ENCODE measurements around the gene EXOC4. TPM values are rescaled to one million over a fixed set of nuclear protein-coding genes. Genes with fewer than 3 reads are reported as not detected.
"Not testable (repeated sequence)": the region's sequence is repeated elsewhere in the genome, so short reads cannot be mapped to it uniquely, and the experiment has no call there.

EXOC4 gene
- total RNA-seq, 4 donors from 2014 or later = 36.9 to 78.0 (median 52.2) TPM

DNA sequence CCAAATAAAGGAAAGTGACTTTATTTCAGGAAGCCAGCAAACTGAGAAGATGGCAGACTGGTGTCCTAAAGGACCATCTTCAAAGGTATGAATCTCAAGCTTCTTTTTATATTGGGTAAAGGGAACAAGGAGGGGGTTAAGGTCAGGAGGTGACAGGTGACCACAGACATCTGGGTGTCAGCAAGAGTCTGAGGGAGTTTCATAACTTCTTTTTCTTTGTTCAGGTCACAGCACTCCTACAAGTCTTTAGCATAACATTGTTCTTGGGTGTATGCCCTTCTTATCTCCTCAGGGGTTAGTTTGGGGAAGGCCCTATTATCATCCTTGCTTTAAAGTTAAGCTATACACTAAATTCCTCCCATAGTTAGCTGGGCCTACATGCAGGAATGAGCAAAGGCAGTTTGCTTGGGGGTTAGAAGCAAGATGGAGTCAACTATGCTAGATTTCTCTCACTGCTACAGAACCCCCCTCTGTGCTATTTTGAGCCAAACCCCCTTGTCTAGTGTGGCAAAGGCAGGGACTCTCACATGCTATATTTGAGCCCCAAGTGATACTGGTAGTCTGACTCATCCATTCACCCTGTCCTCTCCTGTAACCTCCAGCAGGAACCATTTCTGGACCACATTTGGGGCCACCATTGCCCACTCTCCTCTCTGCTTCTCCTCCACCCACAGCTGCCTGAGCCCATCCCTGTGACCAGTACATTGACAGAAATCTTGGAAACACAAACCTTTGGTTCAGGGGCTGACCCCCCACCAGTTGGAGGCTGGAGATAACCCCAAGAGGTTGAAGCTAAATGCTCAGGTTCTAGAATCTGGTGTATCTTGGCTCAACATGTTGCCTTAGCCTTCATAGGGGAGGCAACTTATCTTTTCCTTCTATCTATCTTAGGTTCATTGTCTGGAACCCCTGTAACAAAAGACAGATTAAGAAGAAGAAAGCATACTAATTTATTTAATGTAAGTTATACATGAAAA is 818.8 kb downstream of the EXOC4 start:
- in situ Hi-C loops (cut with MboI; ENCODE audit: low sequenced_read_pairs in 4 of 4) = no loop called here
- Histone ChIP-seq H3K4me3 (no peak overlapping the region), H3K27ac (no peak overlapping the region), H3K9me3 (no peaks in the 10 kb centered on the region), H3K27me3 (no peaks in the 10 kb centered on the region), H3K4me1 (no peaks in the 10 kb centered on the region), H3K36me3 (no peaks in the 10 kb centered on the region)
- no peak for DNase-seq
- intact Hi-C loops (cut with DNase I; ENCODE audit: low total_unique reads) = no loop called here
- TF ChIP-seq, protein P1, sequence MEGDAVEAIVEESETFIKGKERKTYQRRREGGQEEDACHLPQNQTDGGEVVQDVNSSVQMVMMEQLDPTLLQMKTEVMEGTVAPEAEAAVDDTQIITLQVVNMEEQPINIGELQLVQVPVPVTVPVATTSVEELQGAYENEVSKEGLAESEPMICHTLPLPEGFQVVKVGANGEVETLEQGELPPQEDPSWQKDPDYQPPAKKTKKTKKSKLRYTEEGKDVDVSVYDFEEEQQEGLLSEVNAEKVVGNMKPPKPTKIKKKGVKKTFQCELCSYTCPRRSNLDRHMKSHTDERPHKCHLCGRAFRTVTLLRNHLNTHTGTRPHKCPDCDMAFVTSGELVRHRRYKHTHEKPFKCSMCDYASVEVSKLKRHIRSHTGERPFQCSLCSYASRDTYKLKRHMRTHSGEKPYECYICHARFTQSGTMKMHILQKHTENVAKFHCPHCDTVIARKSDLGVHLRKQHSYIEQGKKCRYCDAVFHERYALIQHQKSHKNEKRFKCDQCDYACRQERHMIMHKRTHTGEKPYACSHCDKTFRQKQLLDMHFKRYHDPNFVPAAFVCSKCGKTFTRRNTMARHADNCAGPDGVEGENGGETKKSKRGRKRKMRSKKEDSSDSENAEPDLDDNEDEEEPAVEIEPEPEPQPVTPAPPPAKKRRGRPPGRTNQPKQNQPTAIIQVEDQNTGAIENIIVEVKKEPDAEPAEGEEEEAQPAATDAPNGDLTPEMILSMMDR (IDR thresholded peaks at IDR 0.05 in 4 of 5, conservative IDR thresholded peaks at IDR 0.05 in 1 of 5) = no peak
- no peak for TF ChIP-seq POLR2A (IDR thresholded peaks at IDR 0.05)
- ATAC-seq = no peak

DNA sequence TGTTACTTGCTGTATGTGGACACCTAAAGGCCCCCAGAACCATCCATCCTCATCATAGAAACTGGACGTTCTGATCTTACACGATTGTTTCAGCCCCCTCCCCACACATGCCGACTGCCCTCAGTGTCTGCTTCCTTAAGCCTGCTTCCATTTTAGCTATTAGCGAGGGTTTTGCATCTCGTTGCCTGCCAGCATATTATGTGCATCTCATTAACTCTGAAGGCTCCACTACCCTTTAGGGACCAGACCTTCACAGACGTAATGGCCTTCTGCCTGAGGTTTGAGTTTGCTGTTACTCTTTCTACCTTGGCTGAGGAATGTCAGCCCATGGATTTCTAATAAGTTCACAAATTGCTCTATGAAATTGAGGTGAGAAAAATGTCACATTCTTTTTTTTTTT is 820.4 kb downstream of the EXOC4 start:
- ATAC-seq (no peak), DNase-seq (no peak)
- Histone ChIP-seq H3K27me3 (no peaks in the 10 kb centered on the region), H3K4me3 (no peak overlapping the region), H3K4me1 (no peaks in the 10 kb centered on the region), H3K9me3 (no peaks in the 10 kb centered on the region), H3K36me3 (no peaks in the 10 kb centered on the region), H3K27ac (no peak overlapping the region)
- no peak for TF ChIP-seq POLR2A (IDR thresholded peaks at IDR 0.05)
- TF ChIP-seq, protein P1 (IDR thresholded peaks at IDR 0.05 in 4 of 5, conservative IDR thresholded peaks at IDR 0.05 in 1 of 5) = no peak
- in situ Hi-C loops (cut with MboI; ENCODE audit: low sequenced_read_pairs in 4 of 4) (no loop called here), intact Hi-C loops (cut with DNase I; ENCODE audit: low total_unique reads) (no loop called here)

DNA sequence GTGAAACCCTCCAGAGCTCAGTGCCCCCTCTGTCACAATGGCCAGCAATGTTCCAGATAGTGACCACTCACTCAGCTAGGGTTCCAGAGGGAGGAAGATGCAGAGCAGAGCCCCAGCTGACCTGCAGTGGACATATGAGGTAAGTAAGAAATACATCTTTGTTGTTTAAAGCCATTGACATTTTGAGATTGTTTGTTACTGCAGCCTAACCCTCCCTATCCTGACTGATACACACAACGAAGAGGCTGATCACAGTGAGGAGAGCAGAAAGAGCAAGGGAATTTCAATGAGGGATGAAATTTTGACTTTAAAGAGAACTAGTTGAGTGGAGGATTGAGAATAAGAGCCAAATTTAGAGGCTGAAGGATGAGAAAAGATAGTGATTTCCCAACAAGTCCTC is 822.9 kb downstream of the EXOC4 start:
- no peaks in the 10 kb centered on the region for H3K9me3 ChIP-seq
- intact Hi-C loops (cut with DNase I; ENCODE audit: low total_unique reads) (no loop called here), in situ Hi-C loops (cut with MboI; ENCODE audit: low sequenced_read_pairs in 4 of 4) (no loop called here)
- TF ChIP-seq POLR2A (IDR thresholded peaks at IDR 0.05) = no peak
- TF ChIP-seq, protein P1 (IDR thresholded peaks at IDR 0.05 in 4 of 5, conservative IDR thresholded peaks at IDR 0.05 in 1 of 5) = no peak
- no peaks in the 10 kb centered on the region for H3K4me1 ChIP-seq
- H3K4me3 ChIP-seq = no peak overlapping the region
- H3K27me3 ChIP-seq = no peaks in the 10 kb centered on the region
- no peaks in the 10 kb centered on the region for H3K36me3 ChIP-seq
- DNase-seq = no peak
- no peak for ATAC-seq
- H3K27ac ChIP-seq = no peak overlapping the region

DNA sequence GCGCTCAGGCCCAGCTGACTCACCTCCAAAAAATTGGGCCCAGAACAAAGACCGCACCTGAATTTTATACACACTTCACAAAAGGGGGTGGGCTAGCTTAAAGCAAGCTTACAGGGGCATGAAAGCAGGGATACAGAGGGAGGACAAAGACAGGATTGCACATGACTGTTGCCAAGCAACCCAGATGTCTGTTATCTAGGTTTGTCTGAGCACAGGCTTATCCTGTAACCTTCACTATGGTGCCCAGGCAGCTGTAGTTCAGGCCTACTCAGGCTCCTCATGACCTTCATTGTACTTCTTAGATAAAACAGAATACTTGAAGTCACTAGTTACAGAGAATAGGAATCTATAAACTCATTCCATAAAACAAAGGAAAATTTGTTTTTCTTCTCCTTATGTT is 824.7 kb downstream of the EXOC4 start:
- H3K27ac ChIP-seq; in situ Hi-C loops (cut with MboI; ENCODE audit: low sequenced_read_pairs in 4 of 4); intact Hi-C loops (cut with DNase I; ENCODE audit: low total_unique reads); H3K9me3 ChIP-seq; H3K4me3 ChIP-seq; ATAC-seq; H3K4me1 ChIP-seq; H3K36me3 ChIP-seq; H3K27me3 ChIP-seq; DNase-seq: not testable (repeated sequence)

DNA sequence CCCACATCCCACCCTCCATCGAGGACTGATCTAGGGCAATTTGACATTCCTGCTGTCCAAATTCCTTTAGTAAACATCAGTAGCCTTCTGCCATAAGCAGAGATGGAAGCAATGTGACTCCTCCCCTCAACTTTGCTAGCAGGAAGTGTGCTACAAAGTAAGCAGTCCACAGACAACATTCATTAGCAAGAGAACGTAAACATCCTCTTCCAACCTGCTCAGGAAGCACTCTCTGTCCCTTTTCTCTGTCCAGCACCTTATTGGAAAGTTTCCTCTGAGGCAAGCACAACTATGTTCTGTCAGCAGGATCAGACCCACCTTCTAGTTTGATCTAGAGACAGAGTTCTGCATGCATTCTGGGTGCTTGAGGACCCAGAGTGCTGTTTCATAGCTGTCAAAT is 826.1 kb downstream of the EXOC4 start:
- ATAC-seq (no peak), DNase-seq (no peak)
- in situ Hi-C loops (cut with MboI; ENCODE audit: low sequenced_read_pairs in 4 of 4) (no loop called here), intact Hi-C loops (cut with DNase I; ENCODE audit: low total_unique reads) (no loop called here)
- Histone ChIP-seq H3K27ac (no peak overlapping the region), H3K27me3 (no peaks in the 10 kb centered on the region), H3K4me3 (no peak overlapping the region), H3K4me1 (no peaks in the 10 kb centered on the region), H3K9me3 (no peaks in the 10 kb centered on the region), H3K36me3 (no peaks in the 10 kb centered on the region)
- TF ChIP-seq, protein P1 (IDR thresholded peaks at IDR 0.05 in 4 of 5, conservative IDR thresholded peaks at IDR 0.05 in 1 of 5) = no peak
- TF ChIP-seq POLR2A (IDR thresholded peaks at IDR 0.05) = no peak

All from gastrocnemius medialis (tissue), 4 donors.